ENCODE data around the gene SF3B4.
A peak's percentile ranks its signal among the peaks of the same experiment; 100 is the strongest.

SF3B4 gene

DNA sequence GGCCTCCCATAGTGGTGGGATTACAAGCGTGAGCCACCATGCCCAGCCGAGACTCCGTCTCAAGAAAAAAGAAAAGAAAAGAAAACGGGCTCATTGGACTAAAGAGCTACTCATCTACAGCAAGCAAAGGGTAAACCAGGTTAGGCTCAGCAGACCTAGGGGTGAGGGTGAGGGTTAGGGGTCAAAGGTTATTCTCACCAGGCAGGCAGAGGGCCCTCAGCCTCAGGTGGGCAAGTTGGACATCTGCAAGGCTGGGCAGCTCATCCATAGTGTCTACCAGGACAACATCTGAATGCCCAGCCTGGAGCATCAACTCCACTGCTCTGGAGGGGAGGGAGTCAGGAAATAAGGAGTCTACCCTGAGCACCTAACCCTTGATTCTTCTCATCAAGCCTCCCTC is 5.6 kb upstream of the SF3B4 start:
- DNase-seq = no peak

DNA sequence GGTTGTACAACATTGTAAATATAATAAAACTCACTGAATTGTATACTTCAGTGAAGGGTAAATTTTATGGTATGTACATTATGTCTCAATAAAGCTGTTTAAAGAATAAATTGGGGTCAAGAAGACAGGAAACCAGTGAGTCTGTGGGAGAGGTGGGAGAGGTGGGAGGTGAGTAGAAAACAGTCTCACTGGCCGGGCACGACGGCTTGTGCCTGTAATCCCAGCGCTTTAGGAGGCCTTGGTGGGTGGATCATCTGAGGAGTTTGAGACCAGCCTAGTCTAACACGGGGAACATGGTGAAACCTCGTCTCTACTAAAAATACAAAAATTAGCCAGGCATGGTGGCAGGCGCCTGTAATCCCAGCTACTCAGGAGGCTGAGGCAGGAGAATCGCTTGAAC is 4.9 kb upstream of the SF3B4 start:
- DNase-seq = no peak

DNA sequence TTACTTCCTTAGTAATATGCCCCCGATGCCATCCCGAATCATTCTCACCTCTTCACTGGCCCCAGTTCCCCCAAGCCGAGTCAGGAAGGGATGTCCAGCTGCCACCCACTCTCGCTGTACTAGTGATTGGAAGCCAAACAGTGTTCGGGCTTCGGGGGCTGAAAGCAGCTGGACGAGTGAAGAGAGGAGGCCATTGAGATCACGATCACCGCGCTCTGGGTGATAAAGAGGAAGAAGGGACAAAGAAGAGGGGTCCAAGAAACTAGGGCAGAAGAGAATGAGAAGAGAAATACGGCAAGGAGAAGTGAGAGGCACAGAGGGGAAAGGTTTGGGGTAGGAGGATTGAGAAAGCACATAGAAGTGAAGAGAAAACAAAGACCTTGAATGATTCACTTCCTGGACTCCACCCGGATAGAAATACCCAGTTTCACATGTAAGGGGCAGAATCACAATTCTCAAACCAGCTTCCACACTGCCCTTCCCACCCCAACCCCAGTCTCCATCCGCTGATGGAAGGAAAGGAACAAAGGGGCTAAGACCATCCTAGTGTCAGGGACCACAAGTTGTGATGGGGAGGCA is 3.7 kb upstream of the SF3B4 start:
- DNase-seq = no peak

DNA sequence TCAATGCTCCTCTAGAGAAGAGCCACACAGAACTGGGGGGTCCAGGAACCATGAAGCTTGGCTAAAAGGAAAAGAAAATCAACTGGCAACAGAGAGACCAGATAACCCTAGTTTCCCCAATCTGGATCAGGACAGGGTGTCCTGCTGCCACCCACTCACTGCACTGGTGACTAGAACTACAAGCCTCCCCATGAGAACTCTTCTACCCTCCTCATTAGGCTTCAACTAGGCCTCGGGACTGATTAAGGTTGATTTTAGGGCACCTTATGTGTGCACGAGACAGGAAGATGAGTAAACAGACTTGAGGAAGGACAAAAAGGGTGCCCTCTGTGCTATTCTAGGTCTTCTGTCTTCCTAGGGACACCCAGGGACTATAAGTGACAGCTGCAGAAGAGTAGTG is 2.3 kb upstream of the SF3B4 start:
- no peak for DNase-seq

DNA sequence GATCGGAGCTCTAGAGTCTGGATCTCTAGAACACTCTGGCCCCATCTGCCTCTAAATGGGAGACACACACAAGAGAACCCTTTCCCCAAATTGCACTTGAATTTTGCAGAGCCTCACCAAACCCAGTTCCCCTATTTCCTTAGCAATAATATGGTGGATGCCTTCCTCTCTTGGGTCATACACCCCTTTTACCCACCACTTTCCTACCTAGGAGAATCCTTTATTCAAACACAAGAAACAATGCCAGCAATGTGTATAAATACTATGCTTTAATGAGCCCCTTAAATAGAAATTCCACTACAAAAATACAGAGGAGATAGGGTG is 760 bp upstream of the SF3B4 start:
- DNase-seq = no peak

DNA sequence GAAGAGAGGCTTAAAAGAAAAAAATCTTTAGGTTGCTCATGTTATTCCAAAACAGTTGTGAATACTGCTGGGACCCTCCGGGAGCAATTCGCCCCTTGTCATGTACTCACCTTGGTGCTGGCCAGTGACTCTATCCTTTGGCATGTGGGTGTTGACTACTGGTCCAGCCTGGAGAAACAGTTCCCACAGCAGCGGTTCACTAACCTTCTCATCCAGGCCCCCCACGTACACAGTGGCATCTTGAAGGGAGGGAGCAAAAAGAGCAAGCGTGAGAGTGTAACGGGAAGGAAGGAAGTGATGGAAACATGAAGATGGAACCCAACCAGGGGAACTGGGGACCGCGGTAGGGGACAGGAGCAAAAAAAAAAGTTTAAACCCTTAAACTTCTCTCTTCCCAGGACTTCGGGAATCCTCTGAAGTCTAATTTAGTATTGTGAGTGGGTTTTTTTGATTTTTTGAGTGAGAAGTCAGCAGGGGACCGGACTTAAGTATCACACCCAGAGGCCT is 494 bp downstream of the SF3B4 start:
- no peak for DNase-seq

DNA sequence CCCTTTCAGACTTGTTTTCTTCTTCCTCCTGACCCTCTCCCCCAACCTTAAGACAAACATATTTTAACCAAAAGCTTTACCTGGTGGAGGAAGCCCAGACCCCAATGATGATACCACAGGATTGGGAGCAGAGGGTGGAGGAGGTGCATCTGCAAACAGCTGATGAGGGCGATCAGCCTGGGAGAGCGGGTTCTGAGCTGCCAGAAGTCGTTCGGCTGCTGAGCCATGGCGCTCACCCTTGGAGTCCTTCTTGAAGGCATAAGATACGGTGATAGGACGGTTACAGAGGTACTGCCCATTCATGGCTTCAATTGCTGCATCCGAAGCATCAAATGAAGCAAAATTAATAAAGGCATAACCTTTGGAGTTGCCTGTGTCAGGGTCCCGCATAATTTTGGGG is 1.3 kb downstream of the SF3B4 start:
- no peak for DNase-seq

DNA sequence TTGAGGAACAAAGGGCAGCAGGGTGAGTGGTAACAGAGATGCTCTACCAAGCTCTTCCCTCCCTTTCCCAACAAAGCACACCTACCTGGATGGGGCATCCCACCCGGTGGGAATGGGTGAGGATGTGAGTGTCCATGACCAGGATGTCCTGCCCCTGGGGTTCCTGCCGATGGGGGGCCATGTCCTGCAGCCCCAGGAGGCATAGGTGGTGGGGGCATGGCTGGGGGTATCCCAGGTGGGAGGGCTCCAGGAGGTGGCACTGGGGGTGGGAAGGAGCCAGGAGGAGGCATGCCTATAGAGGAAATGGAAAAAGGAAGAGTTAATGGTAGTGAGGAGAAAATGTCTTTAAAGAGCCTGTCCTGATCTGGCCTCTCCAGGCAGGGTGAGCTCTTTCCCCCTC is 1.9 kb downstream of the SF3B4 start:
- DNase-seq = no peak

DNA sequence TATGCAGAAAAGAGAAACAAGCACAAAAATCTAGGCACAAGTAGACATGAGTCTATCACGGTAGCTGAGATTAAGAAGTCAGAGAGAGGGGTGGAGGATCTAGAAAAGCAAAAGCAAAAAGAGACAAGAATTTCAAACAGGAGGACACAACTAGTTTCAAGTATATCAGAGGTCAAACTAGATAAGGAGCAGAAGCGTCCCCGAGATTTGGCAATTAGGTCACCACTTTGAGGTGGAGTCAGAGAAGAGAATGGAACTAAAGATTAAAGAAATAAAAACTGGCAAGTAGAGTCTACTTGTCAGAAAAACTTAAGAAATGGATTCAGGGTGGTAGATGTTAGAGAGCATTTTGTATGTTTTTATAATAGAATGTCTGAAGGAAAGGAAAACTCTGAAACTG is 2.3 kb downstream of the SF3B4 start:
- no peak for DNase-seq

DNA sequence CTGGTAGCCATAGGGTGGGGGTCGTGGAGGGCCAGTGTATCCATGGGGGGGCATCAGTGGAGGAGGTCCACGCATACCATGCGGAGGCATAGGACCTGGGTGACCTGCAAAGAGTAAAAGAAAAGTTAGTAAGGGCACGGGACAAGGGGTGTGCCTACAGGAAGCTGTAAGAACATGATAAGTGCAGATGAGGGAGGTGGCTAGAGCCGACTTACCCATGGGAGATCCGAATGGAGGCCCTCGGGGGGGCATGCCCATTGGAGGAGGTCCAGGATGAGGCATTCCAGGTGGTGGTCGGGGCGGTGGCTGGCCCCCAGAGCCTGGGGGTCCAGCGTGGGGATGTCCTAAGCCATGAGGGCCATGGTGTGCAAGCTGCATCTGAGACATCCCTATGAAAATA is 4.0 kb downstream of the SF3B4 start:
- DNase-seq = no peak

DNA sequence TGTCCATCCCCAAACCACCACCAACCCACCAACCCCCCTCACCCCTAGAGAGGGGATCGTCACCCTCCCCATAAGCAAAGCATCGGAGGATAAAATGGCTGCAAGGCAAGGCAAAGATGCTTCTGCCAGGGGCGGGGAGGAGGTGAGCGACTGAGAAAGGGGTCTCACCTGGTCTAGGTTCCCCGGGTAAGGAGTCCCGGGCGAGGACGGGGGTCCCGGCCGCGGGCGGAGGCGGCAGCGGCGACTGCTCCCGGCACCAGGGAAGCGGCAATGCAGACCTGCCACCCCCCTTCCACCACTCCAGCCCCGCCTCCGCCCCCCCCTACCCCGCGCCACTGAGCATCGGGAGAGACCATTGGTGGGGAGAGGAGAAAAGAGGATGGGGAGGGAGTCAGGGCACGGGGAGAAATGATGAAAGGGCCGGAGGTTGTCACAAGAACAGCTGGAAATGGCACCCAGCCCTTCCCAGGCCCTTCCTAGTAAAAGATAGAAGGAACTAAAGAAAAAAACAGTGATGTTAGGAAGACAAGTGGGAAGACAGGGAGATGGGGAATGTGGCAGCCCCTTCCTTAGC is 9.9 kb downstream of the SF3B4 start, which contains the start of gene SV2A:
TSS of gene SV2A (minus strand) at position 274 of the 574 bp plus-strand sequence. CDS start 4,004 bp downstream, outside the sequence.
- DNase-seq = peak in 52 of 56 donors; percentile 13 to 79 (median 54)

DNA sequence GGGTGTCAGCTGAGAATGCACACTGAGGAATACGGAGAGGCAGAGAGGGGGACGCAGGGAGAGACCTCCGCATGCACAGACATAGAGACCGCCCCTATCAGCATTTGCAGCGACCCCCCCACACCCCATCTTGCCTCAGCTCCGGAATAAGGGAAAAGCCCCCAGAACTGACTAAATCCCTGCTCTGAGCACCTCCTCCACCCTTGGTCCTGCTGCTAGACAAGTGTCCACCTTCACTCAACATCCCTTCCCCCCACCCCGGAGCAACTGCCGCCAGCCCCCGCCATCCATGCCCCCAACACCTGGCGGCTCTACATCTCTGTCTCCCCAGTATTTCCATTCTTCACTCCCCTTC is 10.7 kb downstream of the SF3B4 start:
- DNase-seq = no peak

DNA sequence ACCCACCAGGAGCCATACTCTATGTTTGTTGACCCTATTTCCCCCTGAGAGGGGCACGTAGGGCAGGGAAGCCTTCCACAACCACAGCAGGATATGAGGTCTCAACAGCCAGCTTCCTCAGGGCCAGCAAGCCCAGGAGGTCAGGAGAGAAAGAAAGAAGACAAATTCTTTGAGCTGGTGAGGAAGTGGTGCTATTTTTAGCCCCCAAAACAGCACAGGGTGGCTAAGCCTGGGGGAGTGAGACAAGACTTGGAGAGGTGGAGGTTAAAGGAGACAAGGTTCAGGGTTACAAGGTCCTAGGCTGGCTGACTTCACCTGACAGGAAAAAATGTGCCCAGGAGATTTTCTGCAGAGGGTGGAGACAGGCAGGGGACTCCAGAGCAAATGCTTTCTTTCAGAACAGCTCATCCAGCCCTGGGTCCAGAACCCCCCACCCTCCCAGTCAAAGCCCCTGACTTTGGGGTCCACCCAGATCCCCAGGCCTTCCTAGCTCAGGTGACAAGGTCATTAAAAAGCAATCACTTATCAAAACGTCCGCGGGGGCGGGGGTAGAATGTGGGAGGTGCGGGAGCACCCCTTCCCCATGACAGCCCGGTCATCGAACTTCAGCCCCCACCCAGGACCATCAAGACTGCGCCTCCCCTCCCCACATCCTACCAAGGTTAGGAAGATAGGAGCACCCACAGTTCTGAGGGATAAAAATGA is 11.3 kb downstream of the SF3B4 start:
- no peak for DNase-seq

DNA sequence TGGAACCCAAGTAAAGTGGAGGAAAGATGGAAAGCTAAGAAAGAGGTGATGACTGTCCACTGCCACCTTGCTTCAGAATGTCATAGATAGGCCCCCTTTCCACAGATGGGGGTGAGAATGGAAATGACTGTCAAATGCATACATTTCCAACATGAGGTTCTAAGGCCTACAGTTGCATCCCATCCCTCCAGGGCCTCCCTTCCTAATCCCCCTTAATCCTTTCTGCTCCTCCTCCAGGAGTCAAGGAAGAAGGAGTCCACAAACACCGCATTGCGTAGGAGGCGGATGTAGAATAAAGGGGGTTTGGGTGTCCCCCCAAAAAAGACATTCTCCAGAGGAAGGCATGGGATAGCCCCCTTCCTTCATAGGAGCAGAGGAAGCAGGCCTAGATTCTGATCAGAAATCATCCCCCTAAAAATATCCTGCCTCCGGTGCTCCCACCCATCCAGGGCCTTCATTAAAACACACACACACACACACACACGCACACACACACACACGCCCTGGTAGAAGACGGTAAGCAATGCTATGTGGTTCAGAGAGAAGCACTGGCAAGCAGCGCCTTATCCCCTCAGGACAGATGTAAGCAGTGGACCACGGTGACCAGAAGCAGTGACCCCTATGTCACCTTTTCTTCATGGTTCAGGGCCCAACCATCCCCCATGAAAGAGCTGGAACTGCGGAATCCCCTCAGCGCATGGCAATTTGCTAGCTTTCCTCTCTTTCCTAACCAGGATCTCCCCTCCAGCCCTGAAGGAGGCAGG is 12.0 kb downstream of the SF3B4 start:
- no peak for DNase-seq

DNA sequence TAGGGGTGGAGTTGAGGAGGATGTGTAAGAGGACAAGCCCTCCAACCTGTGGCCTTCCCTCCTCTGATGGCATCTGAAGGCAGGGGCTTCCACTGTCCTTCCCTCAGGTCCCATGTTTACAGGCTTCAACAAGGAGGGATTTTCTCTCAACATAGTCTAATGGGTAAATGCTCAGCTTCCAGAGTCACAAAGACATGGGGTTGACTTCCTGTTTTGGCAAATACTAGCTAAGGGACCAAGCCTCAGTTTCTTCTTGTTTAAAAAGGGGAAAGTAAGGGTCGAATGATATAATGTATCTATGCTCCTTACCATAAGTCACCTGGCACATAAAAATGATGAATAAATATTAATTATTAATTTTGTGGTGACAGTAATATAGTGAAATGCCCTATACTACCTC is 13.1 kb downstream of the SF3B4 start:
- DNase-seq = no peak

DNA sequence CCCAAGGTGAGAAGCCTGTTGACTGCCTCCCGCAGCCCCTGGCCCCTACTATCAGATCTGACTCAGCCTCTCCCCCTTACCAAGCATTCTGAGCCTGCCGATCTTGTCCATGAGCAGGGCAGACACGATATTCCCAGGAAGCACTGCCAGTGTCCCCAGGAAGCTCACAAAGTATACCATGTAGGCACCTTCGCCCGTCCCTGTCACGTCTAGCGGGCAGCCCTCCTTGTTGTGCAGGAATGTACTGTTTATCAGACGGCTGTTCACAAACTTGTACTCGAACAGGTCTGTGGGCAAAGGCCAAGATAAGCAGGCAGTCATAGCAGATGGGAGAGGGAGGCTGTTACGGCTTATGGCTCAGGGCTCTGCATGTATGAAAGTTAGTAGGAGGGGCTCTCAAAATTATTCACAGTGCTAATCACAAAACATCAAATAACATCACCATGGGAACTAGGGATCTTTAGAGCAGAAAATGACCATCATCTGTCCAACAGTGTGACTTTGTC is 21.0 kb downstream of the SF3B4 start:
- no peak for DNase-seq

DNA sequence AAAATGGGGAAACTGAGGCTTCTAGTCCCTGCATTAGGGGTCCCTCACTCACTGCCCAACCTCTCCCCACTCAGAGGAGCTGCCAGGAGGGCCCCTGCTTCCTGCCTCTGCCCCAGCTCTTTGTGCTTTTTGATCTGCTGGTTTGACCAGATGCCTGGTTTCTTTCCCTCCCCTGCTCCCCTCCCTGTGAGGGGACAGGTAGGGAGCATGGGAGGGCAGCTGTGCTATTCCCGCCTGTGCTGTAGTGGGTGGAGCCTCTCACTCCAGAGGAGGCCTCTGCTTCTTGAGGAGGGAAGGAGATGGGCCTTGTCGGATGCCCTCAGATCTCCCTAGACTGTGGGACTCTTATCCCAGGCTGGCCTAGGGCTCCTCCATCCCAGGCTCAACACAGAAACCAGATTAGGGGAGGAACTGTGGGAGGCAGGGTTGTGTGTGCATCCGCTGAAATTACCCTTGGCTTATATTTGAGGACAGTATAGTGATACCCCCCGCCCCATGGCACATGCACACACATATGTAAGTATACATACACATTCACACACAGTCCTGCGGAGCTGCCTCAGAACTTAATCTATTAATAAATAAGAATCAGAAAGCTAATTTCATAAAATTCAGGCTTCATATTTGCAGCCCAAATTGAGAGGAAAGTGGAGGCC is 23.6 kb downstream of the SF3B4 start:
- no peak for DNase-seq

DNA sequence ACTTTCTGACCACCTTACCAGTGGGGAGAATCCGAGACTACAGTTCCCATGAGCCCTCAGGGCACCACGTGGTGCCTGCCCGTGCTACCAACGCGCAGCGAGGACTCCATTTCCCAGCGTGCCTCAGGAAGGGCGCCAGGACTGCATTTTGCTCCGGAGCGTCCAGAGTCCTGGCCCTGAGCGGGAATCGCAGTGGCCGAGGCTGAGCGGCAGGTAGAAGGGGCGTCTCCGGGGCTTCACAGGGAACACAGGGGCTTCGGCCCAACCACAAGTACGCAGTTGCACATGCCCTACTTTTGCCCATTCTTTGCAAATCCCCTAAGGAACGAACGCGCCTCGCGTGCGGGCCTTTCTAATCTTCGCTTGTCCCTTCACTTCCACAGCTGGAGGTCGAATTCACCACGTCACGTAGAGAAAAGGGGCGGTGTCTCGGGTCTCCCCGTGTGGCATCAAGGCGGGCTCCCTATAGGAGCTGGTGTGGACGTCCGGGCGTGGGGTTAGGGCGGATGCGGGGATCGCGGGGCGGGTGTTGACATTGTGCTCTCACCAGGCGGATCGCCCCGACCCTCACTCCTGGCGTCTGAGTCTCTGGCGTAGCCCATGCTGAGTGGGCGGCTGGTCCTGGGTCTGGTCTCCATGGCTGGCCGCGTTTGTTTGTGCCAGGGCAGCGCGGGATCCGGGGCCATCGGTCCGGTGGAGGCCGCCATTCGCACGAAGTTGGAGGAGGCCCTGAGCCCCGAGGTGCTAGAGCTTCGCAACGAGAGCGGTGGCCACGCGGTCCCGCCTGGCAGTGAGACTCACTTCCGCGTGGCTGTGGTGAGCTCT is 27.9 kb downstream of the SF3B4 start, which contains the start of gene BOLA1:
TSS of gene BOLA1 (plus strand) at position 109 of the 825 bp plus-strand sequence. CDS start at position 601, 492 bp downstream.
- peak; percentile 57 to 96 (median 88) for DNase-seq

DNA sequence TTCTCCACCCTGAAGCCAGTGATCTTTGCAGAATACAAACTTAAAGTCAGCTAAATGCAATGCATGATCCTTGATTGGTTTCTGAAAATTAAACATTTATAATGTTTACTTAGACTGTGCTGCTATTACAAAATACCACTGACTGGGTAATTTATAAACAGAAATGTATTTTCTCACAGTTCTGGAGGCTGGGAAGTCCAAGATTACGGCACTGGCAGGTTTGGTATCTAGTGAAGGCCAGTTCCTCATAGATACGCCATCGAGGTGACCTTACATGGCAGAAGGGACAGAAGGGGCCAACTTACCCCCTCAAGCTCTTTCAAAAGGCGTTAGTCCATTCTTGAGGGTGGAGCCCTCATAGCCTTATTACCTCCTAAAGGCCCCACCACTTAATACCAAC is 31.0 kb downstream of the SF3B4 start:
- DNase-seq = no peak

DNA sequence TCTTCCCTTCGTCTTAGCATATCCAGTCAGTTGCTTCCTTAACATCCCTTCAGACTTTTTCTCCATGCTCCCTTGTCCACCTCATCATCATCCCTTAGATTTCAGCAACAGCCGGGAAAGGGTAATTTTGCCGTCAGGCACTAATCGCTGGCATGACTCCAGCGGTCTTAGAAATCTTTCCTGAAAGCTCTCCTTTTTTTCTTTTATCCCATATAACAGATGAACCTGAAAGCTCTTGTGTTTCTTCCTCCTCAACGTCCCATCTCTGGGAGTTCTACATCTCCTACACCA is 38.7 kb downstream of the SF3B4 start:
- peak in 5 of 56 donors; percentile 3 to 46 (median 13) for DNase-seq

All from amygdala (tissue), 56 donors.